BJ (cell line): ENCODE measurements around the gene SLC35F1. TPM values are rescaled to one million over a fixed set of nuclear protein-coding genes. Genes with fewer than 3 reads are reported as not detected.
A peak's percentile ranks its signal among the peaks of the same experiment; 100 is the strongest.

Experiments used
- CTCF ChIA-PET: fragments of 350-600 bp; formaldehyde crosslinking; extraction: SDS; loops from one replicate; lab custom pipeline; 2021; ENCODE audit warnings: antibody characterized with exemption, inconsistent platforms; lab: Yijun Ruan, JAX
- POLR2A ChIA-PET: fragments of 300-600 bp; sonication (Branson Sonifier 250); formaldehyde crosslinking; extraction: SDS; loops from one replicate; lab custom pipeline; 2021; ENCODE audit warnings: antibody characterized with exemption; lab: Charles Lee
- DNase-seq: peaks from one replicate; pipeline ENCODE4 v3.0.0-alpha.2; 2011; ENCODE audit warnings: low read depth
- H3K27me3 ChIP-seq: 2 replicates; pipeline ENCODE4 v1.6.0; 2011; ENCODE audit warnings: low read length; ENCODE audit not compliant: control insufficient read depth, insufficient read depth
- H3K36me3 ChIP-seq: 2 replicates; pipeline ENCODE4 v1.5.1; 2011; ENCODE audit warnings: low read length; ENCODE audit not compliant: control insufficient read depth, insufficient read depth
- H3K4me3 ChIP-seq: 2 replicates; pipeline ENCODE4 v1.5.1; 2011; ENCODE audit warnings: low read depth, mild to moderate bottlenecking, control low read depth, low read length
- CTCF ChIP-seq: IDR thresholded peaks from 2 replicates; pipeline ENCODE4 v1.5.1; 2011; ENCODE audit warnings: low read depth, mild to moderate bottlenecking, control low read depth, inconsistent platforms, low read length, moderate library complexity; ENCODE audit not compliant: insufficient read depth
- polyA plus RNA-seq: library from polyadenylated mRNA; depleted of rRNA; stranded (reverse); fragments of >200 nt; gene quantifications from 2 replicates; pipeline ENCODE4 v1.2.3, GENCODE V29; 2011

SLC35F1 gene
- polyA plus RNA-seq, 1 experiment: not detected

- DNase-seq: no peak
- Histone ChIP-seq H3K27me3 (peaks cover 9% of the 10 kb centered on the region), H3K4me3 (no peak overlapping the region), H3K36me3 (no peaks in the 10 kb centered on the region)
- POLR2A ChIA-PET: no interaction called here
- CTCF ChIA-PET: interaction anchor here (1.2 to 7.5 kb wide), 2 partner anchors 14 to 300 kb away, joined by 5 to 75 read pairs; no protein-coding TSS in a partner anchor
- no peak for TF ChIP-seq CTCF
These were observed 374.2 kb downstream of the SLC35F1 start for GRCh38 chr6:118281291-118281690.

- H3K4me3 ChIP-seq: no peak overlapping the region
- DNase-seq: peak; percentile 6
- POLR2A ChIA-PET: no interaction called here
- no peaks in the 10 kb centered on the region for H3K36me3 ChIP-seq
- peak; percentile 78 for TF ChIP-seq CTCF
- H3K27me3 ChIP-seq: peaks cover 5% of the 10 kb centered on the region
- CTCF ChIA-PET: interaction anchor here (0.6 to 7.5 kb wide), 9 partner anchors 13 to 826 kb away, joined by 3 to 75 read pairs (median 4); no protein-coding TSS in a partner anchor
These were observed 376.7 kb downstream of the SLC35F1 start for GRCh38 chr6:118283766-118284165.

GRCh38 chr6:118284736-118285360 is 377.8 kb downstream of the SLC35F1 start:
- no peak for DNase-seq
- Histone ChIP-seq H3K4me3 (no peak overlapping the region), H3K36me3 (no peaks in the 10 kb centered on the region), H3K27me3 (peaks cover 1% of the 10 kb centered on the region)
- peak; percentile 53 for TF ChIP-seq CTCF
- ChIA-PET POLR2A (no interaction called here), CTCF (interaction anchor here (0.5 to 7.5 kb wide), 20 partner anchors 11 to 825 kb away, joined by 3 to 75 read pairs (median 4); no protein-coding TSS in a partner anchor)

- ChIA-PET POLR2A (no interaction called here), CTCF (interaction anchor here (0.6 to 7.5 kb wide), 12 partner anchors 10 to 515 kb away, joined by 3 to 75 read pairs (median 5); no protein-coding TSS in a partner anchor)
- Histone ChIP-seq H3K27me3 (peaks cover 1% of the 10 kb centered on the region; the same call in 1 of the 2 replicates), H3K4me3 (no peak overlapping the region), H3K36me3 (no peaks in the 10 kb centered on the region)
- TF ChIP-seq CTCF: no peak
- no peak for DNase-seq
These were observed 378.7 kb downstream of the SLC35F1 start for GRCh38 chr6:118285791-118286190.

DNA sequence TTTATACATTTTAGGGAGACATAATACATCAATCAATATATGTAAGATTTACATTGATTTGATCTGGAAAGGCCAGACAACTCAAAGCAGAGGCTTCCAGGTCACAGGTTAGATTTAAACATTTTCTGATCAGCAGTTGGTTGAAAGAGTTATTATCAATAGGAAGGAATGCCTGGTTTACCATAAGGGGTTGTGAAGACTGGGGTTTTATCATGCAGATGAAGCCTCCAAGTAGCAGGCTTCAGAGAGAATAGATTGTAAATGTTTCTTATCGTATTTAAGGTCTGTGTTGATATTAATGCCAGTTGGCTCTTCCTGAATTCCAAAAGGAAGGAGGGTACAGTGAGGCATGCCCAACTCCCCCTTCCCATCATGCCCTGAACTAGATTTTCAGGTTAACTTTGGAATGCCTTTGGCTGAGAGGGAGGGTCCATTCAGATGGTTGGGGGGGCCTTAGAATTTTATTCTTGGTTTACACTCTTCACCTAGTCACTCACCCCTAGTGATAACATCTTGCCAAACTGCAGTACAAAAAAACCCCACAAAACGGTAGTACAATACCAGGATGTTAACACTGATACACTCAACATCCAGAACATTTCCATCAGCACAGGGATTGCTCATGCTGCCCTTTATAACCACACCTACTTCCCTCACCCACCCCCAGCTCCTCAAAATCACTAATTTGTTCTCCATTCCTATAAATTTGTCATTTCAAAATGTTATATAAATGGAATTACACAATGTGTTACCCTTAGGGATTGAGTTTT is 381.5 kb downstream of the SLC35F1 start:
- H3K36me3 ChIP-seq: no peaks in the 10 kb centered on the region
- DNase-seq: no peak
- TF ChIP-seq CTCF: peak; percentile 14; the same call in 1 of the 2 replicates
- no peaks in the 10 kb centered on the region for H3K27me3 ChIP-seq
- no peak overlapping the region for H3K4me3 ChIP-seq
- CTCF ChIA-PET: interaction anchor here (0.6 to 2.3 kb wide), 4 partner anchors 78 to 512 kb away, joined by 3 to 10 read pairs (median 3); no protein-coding TSS in a partner anchor
- POLR2A ChIA-PET: no interaction called here
